Stimulated activated CD8-positive, alpha-beta memory T cell treated with anti-CD3 and anti-CD28 coated beads, Interleukin-7, amount 100 ng/mL, for 24 hours (primary cell): ENCODE results near the gene MICU1.
"Not testable (repeated sequence)": the region's sequence is repeated elsewhere in the genome, so short reads cannot be mapped to it uniquely, and the experiment has no call there.

Experiments used
- DNase-seq: peaks from one replicate; pipeline ENCODE4 v3.0.0-alpha.2; 2020; ENCODE audit warnings: low read depth

MICU1 gene

DNA sequence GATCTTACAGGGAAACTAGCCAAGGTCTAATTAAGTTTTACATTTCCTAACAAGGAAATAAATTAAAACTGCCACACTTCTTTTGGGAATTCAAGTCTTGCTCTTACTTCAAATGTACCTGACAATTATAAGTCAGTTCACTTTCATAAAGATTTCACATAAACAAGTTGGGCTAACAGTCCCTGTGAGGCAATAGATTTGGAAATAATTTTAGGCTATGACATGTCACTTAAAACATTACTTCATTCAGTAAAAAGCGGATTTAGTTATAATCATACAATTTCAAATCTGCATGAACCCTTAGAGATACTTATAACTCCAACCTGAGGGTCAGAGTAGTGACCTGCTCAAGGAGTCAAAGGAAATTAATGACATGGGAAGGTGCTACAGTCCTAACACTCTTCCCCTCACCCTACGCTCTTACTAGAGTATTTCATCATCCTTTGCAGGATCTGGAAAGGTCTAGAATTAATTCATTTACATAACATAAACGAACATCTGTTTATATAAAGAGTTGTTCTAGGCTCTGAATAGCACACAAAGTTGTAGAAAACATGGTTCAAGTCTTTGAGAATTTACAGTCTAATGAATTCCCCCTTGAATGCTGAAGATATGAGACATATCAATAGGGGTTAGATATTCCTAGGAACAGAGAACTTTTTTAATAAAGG lies 238.8 kb downstream of the MICU1 start:
- DNase-seq, result no peak

DNA sequence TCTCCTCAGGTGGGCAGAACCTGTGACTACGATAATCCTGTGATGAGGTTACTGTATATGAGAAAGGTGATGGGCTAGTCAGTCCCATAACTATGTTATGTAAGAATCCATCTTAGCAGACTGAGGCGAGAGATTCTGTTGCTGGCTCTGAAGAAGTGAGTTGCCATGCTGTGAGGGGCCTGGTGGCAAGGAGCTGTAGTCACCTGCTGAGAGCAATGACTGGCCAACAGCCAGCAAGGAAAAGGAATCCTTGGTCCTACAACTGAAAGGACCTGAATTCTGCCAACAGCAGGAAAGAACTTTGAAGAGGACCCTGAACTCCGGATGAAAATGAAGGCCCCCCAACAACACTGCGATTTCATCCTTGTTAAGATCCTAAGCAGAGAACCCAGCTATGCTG lies 240.2 kb downstream of the MICU1 start:
- no peak for DNase-seq

DNA sequence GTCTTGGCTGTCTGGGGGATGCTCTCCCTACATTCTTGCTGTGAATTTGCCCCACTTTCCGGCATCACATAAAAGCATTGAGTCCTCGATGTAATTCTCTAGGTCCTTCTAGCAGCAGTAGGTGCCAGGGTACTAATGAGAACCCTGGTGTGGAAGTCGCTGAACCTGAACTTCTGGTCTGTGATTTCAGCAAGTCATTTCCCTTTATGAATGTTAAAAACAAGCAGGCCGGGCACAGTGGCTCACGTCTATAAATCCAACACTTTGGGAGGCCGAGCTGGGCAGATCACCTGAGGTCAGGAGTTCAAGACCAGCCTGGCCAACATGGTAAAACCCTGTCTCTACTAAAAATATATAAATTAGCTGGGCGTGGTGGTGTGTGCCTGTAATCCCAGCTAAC lies 240.9 kb downstream of the MICU1 start:
- DNase-seq, result not testable (repeated sequence)

- DNase-seq, result no peak
These were observed 246.1 kb downstream of the MICU1 start for GRCh38 chr10:72379776-72380175.

DNA sequence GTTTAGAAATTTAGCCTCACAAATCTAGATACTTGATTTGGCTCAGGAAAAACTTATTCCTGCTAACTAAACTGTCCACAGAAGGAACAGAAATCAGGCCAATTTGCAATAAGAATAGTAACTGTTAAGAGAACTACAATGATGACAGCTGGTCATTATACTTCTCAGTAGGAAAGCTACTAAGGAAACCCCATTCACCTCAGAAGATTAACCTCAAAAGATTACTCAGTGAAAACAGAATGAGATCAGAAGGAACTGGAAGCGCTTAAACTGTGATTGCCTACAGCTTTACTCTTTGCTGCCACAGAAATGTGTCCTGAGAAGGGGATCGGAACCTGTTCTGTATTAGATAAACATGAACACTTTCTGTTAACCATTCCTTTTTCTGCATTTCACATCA lies 246.8 kb downstream of the MICU1 start:
- DNase-seq, result no peak

DNA sequence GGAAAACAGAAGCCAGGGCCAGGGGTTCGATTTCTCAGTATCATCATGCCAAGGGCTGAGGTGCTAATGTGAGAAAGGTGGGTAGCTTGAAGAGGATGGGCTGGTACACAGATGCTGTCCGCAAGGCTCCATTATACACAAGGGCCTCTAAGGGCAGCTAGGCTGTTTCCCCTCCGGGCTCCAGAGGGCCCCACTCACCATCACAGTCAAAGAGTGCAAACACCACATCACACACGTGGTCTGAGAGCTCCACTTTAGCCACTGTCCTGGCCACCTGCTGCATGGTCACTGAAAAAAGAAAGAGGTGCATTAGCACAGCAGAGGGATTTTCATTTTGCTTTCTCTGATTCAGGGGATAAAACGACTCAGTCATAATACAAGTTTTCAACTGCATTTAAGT lies 250.3 kb downstream of the MICU1 start:
- DNase-seq, result no peak

GRCh38 chr10:72375173-72375572 lies 250.7 kb downstream of the MICU1 start:
- DNase-seq, result no peak

GRCh38 chr10:72370201-72370722 lies 255.6 kb downstream of the MICU1 start:
- DNase-seq, result no peak

- no peak for DNase-seq
These were observed 258.4 kb downstream of the MICU1 start for GRCh38 chr10:72367301-72367960.

DNA sequence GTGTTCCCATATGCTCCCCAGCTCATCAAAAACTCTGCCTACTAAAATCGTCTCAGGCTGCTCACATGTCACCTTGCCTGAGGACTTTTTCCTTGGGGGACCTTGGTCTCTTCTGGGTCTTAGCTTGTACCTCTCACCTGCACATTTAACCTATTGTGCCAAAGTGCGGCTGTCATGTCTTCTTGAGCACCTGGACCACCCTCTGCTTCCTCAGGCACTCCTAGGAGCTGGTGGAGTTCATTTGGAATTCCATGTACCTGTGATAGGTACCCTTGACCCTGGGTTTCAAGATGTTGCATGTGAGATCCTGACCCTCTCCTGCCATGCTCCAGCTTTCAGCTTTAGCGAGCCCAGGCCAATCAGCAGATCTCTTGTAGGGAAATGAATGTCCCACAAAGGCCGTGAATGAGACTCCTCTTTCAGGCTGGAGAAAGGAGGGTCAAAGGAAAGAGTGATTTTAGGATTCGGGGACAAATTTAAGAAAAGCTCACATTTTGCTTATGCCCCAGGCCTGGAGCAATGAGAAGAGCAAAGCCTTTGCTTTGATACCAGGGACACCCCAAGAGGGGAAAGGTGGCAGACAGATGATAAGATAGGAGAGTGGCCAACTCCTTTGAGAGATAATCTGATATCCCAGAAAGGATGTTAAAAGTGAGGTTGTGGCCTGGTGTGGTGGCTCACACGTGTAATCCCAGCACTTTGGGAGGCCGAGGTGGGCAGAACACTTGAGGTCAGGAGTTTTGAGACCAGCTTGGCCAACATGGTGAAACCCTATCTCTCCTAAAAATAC lies 260.6 kb downstream of the MICU1 start:
- DNase-seq, result no peak

DNA sequence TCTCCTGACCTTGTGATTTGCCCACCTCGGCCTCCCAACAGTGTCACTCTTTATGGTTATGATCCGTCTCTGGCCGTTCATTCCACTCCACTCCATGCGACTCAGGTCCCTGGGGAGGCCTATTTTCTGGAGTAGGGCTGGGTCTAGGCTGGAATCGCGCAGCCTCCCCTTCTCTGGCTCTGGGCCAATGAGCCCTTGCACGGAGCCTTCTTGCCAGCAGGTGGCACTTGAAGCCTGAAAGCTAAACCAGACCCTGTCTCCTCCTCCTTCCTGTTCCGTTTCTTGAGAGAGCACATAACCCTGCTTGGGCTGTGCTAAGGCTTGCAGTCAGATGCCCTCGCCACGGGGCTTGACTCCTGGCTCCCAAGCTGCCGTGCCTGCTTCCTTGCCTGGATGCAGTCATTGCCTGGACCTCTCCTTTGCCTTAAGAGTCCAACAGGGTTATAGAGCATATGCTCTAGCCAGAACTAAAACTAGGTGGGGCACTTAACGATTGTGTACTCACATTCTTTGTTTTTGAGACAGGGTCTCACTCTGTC lies 261.6 kb downstream of the MICU1 start:
- DNase-seq, result peak; percentile 63

DNA sequence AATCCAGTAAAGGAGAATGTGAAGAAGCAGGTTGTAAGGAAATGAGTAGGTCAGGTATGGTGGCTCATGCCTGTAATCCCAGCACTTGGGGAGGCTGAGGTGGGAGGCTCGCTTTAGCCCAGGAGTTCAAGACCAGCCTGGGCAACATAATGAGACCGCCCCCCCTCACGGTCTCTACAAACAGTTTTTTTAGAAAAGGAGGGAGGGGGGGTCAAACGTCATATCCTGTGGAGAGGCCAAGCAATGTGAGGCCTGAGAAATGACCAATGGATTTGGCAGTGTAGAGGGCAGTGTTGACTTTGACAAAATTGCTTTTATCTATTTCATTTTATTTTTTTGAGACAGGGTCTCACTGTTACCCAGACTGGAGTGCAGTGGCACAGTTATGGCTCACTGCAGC lies 268.9 kb downstream of the MICU1 start:
- no peak for DNase-seq

DNA sequence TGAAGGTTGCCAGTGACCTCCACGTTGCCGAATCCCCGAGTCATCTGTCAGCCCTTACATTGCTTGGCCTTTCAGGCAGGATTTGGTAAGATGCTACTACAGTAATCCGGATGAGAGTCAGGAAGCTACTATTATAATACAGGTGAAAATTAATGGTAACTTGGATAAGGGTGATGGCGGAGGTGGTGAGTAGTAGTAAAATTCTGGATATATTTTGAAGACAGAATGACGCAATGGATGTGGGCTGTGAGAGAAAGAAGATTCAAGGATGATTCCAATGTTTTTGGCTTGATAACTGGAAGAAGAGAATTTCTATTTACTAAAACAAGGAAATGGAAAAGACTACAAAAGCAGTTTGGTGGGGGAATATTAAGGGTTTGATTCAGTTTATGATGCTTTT lies 269.8 kb downstream of the MICU1 start:
- DNase-seq, result no peak

DNA sequence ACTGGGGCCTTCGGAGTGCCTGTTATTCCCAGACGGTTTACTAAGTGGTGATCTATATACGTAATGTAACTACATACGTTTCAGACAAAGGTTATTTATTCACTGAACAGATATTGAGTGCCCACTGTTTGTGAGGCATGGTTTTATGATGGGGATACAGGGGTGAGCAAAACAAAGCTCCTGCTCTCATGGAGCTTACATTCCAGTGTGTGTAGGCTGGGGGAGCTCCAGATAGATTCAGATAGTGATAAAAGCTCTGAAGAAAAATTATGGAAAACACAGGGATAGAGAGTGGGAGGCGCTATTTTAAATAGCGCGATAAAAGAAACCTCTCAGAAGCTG lies 270.7 kb downstream of the MICU1 start:
- no peak for DNase-seq

- DNase-seq, result peak; percentile 75
These were observed 271.3 kb downstream of the MICU1 start, which contains the start of gene DNAJB12 for GRCh38 chr10:72354356-72355213. Gene DNAJB12 (minus strand): TSS chr10:72354919. CDS start chr10:72354897, 22 bp downstream.

DNA sequence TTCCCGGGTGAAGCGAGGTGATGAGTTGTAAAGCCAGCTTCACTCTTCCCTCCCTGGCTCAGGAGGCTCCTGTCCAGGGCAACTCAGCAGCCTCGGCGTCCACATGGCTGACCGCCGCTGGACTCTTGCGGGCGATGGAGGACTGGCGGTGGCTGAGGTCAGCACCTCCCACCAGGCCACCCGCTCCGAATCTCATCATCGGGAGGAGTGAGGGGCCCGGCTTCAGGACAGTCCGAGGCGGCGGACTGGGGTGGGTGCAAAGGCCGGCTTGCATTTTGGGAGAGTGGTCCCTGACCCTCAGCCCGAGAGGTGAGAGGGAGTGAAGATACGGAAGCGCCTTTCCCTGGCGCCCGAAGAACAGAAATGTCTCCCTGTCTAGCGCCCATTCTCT lies 271.9 kb downstream of the MICU1 start:
- no peak for DNase-seq

- DNase-seq, result no peak
These were observed 272.6 kb downstream of the MICU1 start for GRCh38 chr10:72353028-72353964.

GRCh38 chr10:72351479-72351878 lies 274.4 kb downstream of the MICU1 start:
- no peak for DNase-seq

GRCh38 chr10:72349438-72349837 lies 276.4 kb downstream of the MICU1 start:
- no peak for DNase-seq

DNA sequence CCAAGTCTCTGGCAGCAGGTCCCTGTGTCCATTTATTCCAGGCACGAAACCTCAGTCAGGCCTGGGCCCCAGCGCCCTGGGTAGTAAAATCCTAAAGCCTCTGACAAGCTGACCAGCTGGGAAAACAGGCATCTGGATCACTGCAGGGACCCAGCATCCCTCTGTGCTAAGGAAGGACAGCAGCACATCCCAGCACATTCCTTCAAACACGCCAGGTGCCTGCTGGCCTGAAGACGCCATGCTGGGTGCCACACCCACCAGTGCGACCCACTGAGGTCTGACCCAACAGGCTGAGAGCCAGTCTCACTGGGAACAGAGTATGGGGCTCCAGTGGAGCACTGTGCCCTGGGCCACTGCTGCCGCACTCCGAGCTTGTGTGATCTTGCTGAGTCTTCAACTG lies 277.6 kb downstream of the MICU1 start:
- no peak for DNase-seq

GRCh38 chr10:72346117-72346516 lies 279.8 kb downstream of the MICU1 start:
- not testable (repeated sequence) for DNase-seq
